Tibial nerve (tissue), 4 donors: Measurements from ENCODE around the gene C12orf75.

ENCODE experiments used
- CTCF ChIP-seq, 5 experiments: fragments of 200-600 bp in 3 of 5; fragments of 450-650 bp in 2 of 5; sonication (generic) in 3 of 5; IDR thresholded peaks; one replicate each; pipeline ENCODE4 v1.5.1; 2016 to 2019; ENCODE audit warnings: antibody characterized with exemption in 5 of 5, mild to moderate bottlenecking in 3 of 5, moderate library complexity in 2 of 5
- EP300 ChIP-seq, 2 donors: sonication (generic); formaldehyde crosslinking; IDR thresholded peaks; one replicate each; pipeline ENCODE4 v1.6.1; 2017; ENCODE audit warnings: antibody characterized with exemption in 2 of 2, mild to moderate bottlenecking in 1 of 2
- POLR2A ChIP-seq, 2 donors: fragments of 450-650 bp; IDR thresholded peaks; one replicate each; pipeline ENCODE4 v1.6.1; 2017; ENCODE audit warnings: antibody characterized with exemption in 2 of 2, mild to moderate bottlenecking in 2 of 2, moderate library complexity in 2 of 2

DNA sequence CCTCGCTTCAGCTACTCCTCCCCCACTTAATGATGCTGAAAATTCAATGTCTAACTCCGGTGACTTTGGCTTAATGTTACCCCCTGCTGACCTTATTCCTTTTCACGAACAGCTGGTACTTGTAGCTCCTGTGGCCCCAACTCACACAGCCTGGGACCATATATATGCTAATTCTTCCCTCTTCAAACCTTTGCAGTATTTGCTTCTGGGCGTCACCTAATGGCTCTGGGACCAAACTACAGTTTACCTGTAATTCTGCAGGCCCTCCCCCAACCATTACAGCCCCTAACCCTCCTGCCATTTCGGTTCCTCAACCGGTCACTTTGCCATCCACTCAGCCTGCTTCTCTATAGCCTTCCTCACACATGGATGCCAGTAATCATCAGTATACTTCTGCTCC is 29.6 kb upstream of the C12orf75 start:
- no peak for TF ChIP-seq CTCF (IDR thresholded peaks at IDR 0.05)
- no peak for TF ChIP-seq POLR2A (IDR thresholded peaks at IDR 0.05)
- TF ChIP-seq EP300 (IDR thresholded peaks at IDR 0.05), result no peak
